ENCODE results near the gene EIF4B.

DNA sequence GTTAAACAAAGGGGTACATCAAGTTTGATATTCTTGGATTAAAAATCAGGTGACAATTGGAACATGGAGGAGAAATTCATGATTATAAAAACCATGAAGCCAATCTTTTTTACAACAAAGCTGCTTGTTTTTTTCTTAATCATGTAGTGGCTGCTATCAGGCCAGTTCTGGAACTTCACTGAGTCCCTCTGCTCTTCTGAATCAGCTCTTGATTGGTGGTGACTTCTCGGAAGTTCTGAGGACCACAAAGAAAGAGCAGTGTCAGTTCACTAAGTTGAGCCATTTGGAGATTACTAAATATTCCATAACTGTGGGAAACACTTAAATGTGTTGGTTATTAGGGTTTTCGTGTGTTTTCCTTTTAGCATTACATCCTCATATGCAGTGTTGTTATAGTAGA is 8.5 kb downstream of the EIF4B start:
- TF ChIP-seq, protein P1, sequence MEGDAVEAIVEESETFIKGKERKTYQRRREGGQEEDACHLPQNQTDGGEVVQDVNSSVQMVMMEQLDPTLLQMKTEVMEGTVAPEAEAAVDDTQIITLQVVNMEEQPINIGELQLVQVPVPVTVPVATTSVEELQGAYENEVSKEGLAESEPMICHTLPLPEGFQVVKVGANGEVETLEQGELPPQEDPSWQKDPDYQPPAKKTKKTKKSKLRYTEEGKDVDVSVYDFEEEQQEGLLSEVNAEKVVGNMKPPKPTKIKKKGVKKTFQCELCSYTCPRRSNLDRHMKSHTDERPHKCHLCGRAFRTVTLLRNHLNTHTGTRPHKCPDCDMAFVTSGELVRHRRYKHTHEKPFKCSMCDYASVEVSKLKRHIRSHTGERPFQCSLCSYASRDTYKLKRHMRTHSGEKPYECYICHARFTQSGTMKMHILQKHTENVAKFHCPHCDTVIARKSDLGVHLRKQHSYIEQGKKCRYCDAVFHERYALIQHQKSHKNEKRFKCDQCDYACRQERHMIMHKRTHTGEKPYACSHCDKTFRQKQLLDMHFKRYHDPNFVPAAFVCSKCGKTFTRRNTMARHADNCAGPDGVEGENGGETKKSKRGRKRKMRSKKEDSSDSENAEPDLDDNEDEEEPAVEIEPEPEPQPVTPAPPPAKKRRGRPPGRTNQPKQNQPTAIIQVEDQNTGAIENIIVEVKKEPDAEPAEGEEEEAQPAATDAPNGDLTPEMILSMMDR (conservative IDR thresholded peaks at IDR 0.05): no peak
- no peak for TF ChIP-seq EZH2 (IDR thresholded peaks at IDR 0.05; ENCODE audit: low read depth)
